AG09309 (cell line): ENCODE measurements around the gene NOX5.

Experiments used
- DNase-seq: peaks from one replicate; pipeline ENCODE4 v3.0.0-alpha.2; 2010; ENCODE audit warnings: low read depth
- H3K4me3 ChIP-seq: 2 replicates; pipeline ENCODE4 v1.5.1; 2011; ENCODE audit warnings: mild to moderate bottlenecking, low read depth, low read length, moderate library complexity; ENCODE audit not compliant: control insufficient read depth
- TF ChIP-seq, protein P1 (sequence below): IDR thresholded peaks from 2 replicates; pipeline ENCODE4 v1.5.1; 2011; ENCODE audit warnings: mild to moderate bottlenecking, low read depth, low read length, inconsistent platforms; ENCODE audit not compliant: insufficient read depth, control insufficient read depth; ENCODE audit errors: missing control alignments

Gene NOX5

GRCh38 chr15:69058830-69059556 is 44.5 kb downstream of the NOX5 start:
- no peak overlapping the region for H3K4me3 ChIP-seq
- DNase-seq: peak; percentile 35
- TF ChIP-seq, protein P1, sequence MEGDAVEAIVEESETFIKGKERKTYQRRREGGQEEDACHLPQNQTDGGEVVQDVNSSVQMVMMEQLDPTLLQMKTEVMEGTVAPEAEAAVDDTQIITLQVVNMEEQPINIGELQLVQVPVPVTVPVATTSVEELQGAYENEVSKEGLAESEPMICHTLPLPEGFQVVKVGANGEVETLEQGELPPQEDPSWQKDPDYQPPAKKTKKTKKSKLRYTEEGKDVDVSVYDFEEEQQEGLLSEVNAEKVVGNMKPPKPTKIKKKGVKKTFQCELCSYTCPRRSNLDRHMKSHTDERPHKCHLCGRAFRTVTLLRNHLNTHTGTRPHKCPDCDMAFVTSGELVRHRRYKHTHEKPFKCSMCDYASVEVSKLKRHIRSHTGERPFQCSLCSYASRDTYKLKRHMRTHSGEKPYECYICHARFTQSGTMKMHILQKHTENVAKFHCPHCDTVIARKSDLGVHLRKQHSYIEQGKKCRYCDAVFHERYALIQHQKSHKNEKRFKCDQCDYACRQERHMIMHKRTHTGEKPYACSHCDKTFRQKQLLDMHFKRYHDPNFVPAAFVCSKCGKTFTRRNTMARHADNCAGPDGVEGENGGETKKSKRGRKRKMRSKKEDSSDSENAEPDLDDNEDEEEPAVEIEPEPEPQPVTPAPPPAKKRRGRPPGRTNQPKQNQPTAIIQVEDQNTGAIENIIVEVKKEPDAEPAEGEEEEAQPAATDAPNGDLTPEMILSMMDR: peak; percentile 86

GRCh38 chr15:69059557-69059943 is 45.1 kb downstream of the NOX5 start:
- no peak overlapping the region for H3K4me3 ChIP-seq
- DNase-seq: no peak
- TF ChIP-seq, protein P1: no peak

DNA sequence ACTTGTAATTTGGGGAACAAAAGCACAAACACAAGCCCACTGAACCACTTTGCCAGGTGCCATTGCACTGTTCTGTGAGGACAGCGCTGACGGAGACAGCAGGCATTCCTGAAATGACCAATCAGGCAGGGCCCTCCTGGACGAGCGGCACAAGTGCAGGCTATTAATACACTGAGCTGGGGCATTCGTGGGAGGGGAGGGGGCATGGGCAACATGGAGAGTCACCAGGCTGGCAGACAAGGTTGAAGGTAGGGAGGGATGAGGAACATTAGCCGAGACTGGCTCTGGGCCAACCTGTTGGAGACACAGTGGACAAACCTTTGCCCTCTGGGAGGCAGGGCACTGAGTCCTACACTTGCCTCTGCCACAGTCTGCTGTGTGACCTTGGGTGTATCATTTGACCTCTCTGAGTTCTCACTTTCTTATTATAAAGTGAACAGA is 45.6 kb downstream of the NOX5 start:
- no peak overlapping the region for H3K4me3 ChIP-seq
- no peak for DNase-seq
- TF ChIP-seq, protein P1: no peak

GRCh38 chr15:69060744-69061143 is 46.2 kb downstream of the NOX5 start:
- no peak for DNase-seq
- TF ChIP-seq, protein P1: no peak
- no peak overlapping the region for H3K4me3 ChIP-seq

GRCh38 chr15:69061414-69061842 is 46.9 kb downstream of the NOX5 start:
- H3K4me3 ChIP-seq: no peak overlapping the region
- no peak for DNase-seq

GRCh38 chr15:69064649-69065048 is 50.2 kb downstream of the NOX5 start:
- no peak for DNase-seq
- TF ChIP-seq, protein P1: no peak

More at GRCh38 chr15:69061414-69061842, 46.9 kb downstream of the NOX5 start:
- TF ChIP-seq, protein P1: no peak

More at GRCh38 chr15:69064649-69065048, 50.2 kb downstream of the NOX5 start:
- no peak overlapping the region for H3K4me3 ChIP-seq
